C4-2B (cell line): Measurements from ENCODE around the gene MED29.

Experiments used
- ZFX ChIP-seq: fragments of 450-650 bp; IDR thresholded peaks from 2 replicates; pipeline ENCODE4 v1.6.1; 2017
- TF ChIP-seq, protein P1 (sequence below): fragments of 450-650 bp; conservative IDR thresholded peaks from 2 replicates; pipeline ENCODE4 v1.5.1; 2017; ENCODE audit warnings: mild to moderate bottlenecking

- TF ChIP-seq, protein P1, sequence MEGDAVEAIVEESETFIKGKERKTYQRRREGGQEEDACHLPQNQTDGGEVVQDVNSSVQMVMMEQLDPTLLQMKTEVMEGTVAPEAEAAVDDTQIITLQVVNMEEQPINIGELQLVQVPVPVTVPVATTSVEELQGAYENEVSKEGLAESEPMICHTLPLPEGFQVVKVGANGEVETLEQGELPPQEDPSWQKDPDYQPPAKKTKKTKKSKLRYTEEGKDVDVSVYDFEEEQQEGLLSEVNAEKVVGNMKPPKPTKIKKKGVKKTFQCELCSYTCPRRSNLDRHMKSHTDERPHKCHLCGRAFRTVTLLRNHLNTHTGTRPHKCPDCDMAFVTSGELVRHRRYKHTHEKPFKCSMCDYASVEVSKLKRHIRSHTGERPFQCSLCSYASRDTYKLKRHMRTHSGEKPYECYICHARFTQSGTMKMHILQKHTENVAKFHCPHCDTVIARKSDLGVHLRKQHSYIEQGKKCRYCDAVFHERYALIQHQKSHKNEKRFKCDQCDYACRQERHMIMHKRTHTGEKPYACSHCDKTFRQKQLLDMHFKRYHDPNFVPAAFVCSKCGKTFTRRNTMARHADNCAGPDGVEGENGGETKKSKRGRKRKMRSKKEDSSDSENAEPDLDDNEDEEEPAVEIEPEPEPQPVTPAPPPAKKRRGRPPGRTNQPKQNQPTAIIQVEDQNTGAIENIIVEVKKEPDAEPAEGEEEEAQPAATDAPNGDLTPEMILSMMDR: no peak
- no peak for TF ChIP-seq ZFX
Measured at GRCh38 chr19:39362682-39363657, 28.2 kb upstream of the MED29 start.
